Measurements from ENCODE around the gene GTPBP2.

GTPBP2 gene

DNA sequence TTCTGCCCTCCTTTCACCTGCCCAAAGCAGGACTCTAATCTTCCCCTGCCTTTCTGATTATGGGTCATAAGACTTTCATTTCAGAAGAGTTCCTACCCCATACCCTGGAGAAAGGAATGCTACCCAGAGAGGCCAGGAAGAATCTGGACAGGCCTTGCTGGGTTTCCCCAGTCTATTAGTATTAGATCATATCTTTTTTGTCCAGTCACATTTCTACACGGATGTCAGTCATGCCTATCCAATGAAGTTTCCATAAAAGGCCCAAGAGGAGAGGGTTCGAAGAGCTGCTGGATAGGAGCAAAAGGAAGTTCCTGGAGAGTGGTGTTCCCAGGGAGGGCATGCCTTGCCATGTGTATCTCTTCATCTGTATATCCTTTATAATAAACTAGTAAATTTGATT lies 49.9 kb downstream of the GTPBP2 start:
- Histone ChIP-seq H3K4me3 (ENCODE audit: insufficient read depth, low read length, poor library complexity, severe bottlenecking) (no peak overlapping the region), H3K4me2 (ENCODE audit: low read depth, low read length, poor library complexity, severe bottlenecking) (peak overlapping the region; percentile 60), H3K9ac (ENCODE audit: low read length) (no peak overlapping the region), H3K36me3 (ENCODE audit: low read length) (peaks cover 35% of the 10 kb centered on the region), H3K27ac (ENCODE audit: low read depth, low read length) (no peak overlapping the region), H3K27me3 (ENCODE audit: low read length) (no peaks in the 10 kb centered on the region), H3K9me3 (ENCODE audit: insufficient read depth, low read length) (no peaks in the 10 kb centered on the region), H3F3A (ENCODE audit: insufficient read depth) (peaks cover 32% of the 10 kb centered on the region), H3K9me2 (replicated peaks; ENCODE audit: insufficient read depth, low read length) (no peaks in the 10 kb centered on the region), H4K20me1 (ENCODE audit: low read depth, low read length) (peaks cover 20% of the 10 kb centered on the region), H3K79me2 (ENCODE audit: insufficient read depth, low read length) (peaks cover 67% of the 10 kb centered on the region), H2AFZ (ENCODE audit: low read depth, low read length, severe bottlenecking) (no peak overlapping the region)
- TF ChIP-seq EZH2phosphoT487 (conservative IDR thresholded peaks at IDR 0.05; ENCODE audit: low read length), result no peak
- TF ChIP-seq, protein P1, sequence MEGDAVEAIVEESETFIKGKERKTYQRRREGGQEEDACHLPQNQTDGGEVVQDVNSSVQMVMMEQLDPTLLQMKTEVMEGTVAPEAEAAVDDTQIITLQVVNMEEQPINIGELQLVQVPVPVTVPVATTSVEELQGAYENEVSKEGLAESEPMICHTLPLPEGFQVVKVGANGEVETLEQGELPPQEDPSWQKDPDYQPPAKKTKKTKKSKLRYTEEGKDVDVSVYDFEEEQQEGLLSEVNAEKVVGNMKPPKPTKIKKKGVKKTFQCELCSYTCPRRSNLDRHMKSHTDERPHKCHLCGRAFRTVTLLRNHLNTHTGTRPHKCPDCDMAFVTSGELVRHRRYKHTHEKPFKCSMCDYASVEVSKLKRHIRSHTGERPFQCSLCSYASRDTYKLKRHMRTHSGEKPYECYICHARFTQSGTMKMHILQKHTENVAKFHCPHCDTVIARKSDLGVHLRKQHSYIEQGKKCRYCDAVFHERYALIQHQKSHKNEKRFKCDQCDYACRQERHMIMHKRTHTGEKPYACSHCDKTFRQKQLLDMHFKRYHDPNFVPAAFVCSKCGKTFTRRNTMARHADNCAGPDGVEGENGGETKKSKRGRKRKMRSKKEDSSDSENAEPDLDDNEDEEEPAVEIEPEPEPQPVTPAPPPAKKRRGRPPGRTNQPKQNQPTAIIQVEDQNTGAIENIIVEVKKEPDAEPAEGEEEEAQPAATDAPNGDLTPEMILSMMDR (IDR thresholded peaks at IDR 0.05; ENCODE audit: insufficient read depth, low read length, poor library complexity, severe bottlenecking), result no peak

DNA sequence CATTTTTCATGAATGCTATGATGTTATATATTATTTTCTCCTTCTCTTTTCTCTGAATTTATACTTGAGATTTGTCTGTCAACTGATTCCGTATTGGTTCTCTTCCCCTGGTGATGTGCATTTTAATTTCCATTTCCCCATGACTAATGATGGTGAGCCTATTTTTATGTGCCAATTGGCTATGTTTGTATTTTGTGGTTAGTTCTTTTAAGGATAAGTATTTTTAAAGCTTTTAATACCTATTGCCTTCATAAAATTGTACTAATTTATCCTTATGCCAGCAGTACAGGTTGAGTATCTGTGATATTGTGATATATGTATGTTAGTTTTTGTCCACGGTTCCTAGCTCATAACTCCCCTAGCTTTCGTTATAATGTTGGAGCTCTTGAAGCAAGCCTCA lies 50.3 kb downstream of the GTPBP2 start:
- no peaks in the 10 kb centered on the region for H3K9me3 ChIP-seq (ENCODE audit: insufficient read depth, low read length)
- no peaks in the 10 kb centered on the region for H3K9me2 ChIP-seq (replicated peaks; ENCODE audit: insufficient read depth, low read length)
- peak overlapping the region; percentile 60 for H3K4me2 ChIP-seq (ENCODE audit: low read depth, low read length, poor library complexity, severe bottlenecking)
- H3K9ac ChIP-seq (ENCODE audit: low read length), result peak overlapping the region; percentile 85; the same call in 1 of the 2 replicates
- H2AFZ ChIP-seq (ENCODE audit: low read depth, low read length, severe bottlenecking), result no peak overlapping the region
- peak overlapping the region; percentile 24; the same call in 1 of the 2 replicates for H3K27ac ChIP-seq (ENCODE audit: low read depth, low read length)
- H3F3A ChIP-seq (ENCODE audit: insufficient read depth), result peaks cover 29% of the 10 kb centered on the region
- peaks cover 31% of the 10 kb centered on the region for H3K36me3 ChIP-seq (ENCODE audit: low read length)
- TF ChIP-seq EZH2phosphoT487 (conservative IDR thresholded peaks at IDR 0.05; ENCODE audit: low read length), result no peak
- TF ChIP-seq, protein P1 (IDR thresholded peaks at IDR 0.05; ENCODE audit: insufficient read depth, low read length, poor library complexity, severe bottlenecking), result no peak
- H3K27me3 ChIP-seq (ENCODE audit: low read length), result no peaks in the 10 kb centered on the region
- peak overlapping the region; percentile 72 for H3K4me3 ChIP-seq (ENCODE audit: insufficient read depth, low read length, poor library complexity, severe bottlenecking)
- H4K20me1 ChIP-seq (ENCODE audit: low read depth, low read length), result peaks cover 20% of the 10 kb centered on the region
- H3K79me2 ChIP-seq (ENCODE audit: insufficient read depth, low read length), result peaks cover 71% of the 10 kb centered on the region

DNA sequence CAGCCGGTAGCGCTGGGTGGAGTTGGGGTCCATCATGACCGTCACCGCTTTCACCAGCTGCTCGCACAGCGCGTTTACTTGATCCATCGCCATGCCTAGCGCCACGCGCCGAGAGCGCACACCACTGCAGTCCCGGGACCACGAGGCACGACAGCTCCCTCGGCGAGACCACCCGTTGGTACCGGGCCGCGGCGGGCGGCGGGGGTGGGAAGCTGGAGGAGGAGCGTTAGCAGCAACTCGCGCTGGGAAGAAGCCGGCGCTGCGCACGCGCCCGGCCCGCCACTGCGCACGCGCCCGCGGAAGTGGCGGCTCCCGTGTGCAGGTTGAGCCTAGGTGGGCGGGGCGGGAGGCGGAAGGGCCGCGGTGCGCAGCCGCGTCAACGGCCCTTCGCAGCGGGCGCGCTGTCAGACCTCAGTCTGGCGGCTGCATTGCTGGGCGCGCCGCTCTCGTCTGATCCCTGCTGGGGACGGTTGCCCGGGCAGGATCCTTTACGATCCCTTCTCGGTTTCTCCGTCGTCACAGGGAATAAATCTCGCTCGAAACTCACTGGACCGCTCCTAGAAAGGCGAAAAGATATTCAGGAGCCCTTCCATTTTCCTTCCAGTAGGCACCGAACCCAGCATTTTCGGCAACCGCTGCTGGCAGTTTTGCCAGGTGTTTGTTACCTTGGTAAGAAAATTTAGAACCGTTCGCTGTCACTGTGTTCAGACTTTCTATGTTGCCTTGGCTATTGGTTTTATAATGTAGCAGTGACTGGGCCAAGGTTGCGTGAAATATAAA lies 53.1 kb downstream of the GTPBP2 start, which contains the start of the genes POLH and XPO5:
TSS of gene POLH (plus strand) at position 414 of the 780 bp plus-strand sequence. CDS start 6,135 bp downstream, outside the sequence.
TSS of gene XPO5 (minus strand) at position 267 of the 780 bp plus-strand sequence. CDS start at position 93, 174 bp downstream.
- Histone ChIP-seq H2AFZ (ENCODE audit: low read depth, low read length, severe bottlenecking) (peak within 1 kb of the TSS; percentile 63), H3F3A (ENCODE audit: insufficient read depth) (peaks cover 37% of the 10 kb centered on the region), H3K9me2 (replicated peaks; ENCODE audit: insufficient read depth, low read length) (no peaks in the 10 kb centered on the region), H3K4me2 (ENCODE audit: low read depth, low read length, poor library complexity, severe bottlenecking) (peak within 1 kb of the TSS; percentile 77), H3K79me2 (ENCODE audit: insufficient read depth, low read length) (peaks cover 74% of the 10 kb centered on the region), H3K9me3 (ENCODE audit: insufficient read depth, low read length) (no peaks in the 10 kb centered on the region), H3K4me3 (ENCODE audit: insufficient read depth, low read length, poor library complexity, severe bottlenecking) (peak within 1 kb of the TSS; percentile 72), H3K9ac (ENCODE audit: low read length) (peak within 1 kb of the TSS; percentile 85), H4K20me1 (ENCODE audit: low read depth, low read length) (peaks cover 13% of the 10 kb centered on the region), H3K27ac (ENCODE audit: low read depth, low read length) (peak within 1 kb of the TSS; percentile 84), H3K36me3 (ENCODE audit: low read length) (peaks cover 39% of the 10 kb centered on the region), H3K27me3 (ENCODE audit: low read length) (no peaks in the 10 kb centered on the region)
- TF ChIP-seq, protein P1 (IDR thresholded peaks at IDR 0.05; ENCODE audit: insufficient read depth, low read length, poor library complexity, severe bottlenecking), result no peak
- no peak for TF ChIP-seq EZH2phosphoT487 (conservative IDR thresholded peaks at IDR 0.05; ENCODE audit: low read length)

Measured in SU-DHL-6 (cell line).